ENCODE results near the gene TNFRSF17.
"Not testable (repeated sequence)": the region's sequence is repeated elsewhere in the genome, so short reads cannot be mapped to it uniquely, and the experiment has no call there.

The TNFRSF17 gene

DNA sequence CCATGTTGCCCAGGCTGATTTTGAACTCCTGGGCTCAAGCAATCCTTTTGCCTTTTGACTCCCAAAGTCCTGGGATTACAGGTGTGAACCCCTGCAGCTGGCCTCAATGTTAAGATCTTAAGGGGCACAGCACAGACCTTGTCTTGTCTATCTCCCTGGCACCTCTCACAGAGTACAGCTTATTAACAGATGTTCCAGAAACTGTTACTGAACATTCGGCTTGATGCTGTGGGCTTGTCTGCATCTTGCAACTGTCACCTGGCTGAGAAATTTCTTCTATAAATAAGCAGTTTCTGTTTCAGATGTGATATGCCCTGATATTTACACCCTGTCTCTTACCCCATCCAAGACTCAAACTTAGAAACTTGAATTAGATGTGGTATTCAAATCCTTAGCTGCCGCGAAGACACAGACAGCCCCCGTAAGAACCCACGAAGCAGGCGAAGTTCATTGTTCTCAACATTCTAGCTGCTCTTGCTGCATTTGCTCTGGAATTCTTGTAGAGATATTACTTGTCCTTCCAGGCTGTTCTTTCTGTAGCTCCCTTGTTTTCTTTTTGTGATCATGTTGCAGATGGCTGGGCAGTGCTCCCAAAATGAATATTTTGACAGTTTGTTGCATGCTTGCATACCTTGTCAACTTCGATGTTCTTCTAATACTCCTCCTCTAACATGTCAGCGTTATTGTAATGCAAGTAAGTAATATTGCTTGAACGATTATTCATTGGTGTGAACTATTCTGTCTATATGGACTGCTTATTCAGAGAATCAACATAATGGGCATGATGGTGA, at the start of gene TNFRSF17:
Gene TNFRSF17, plus strand, starts transcription at position 450 of the 791 bp plus-strand sequence. Its CDS starts 115 bp downstream, at position 565.
- no peak for DNase-seq (ENCODE audit: low read depth)

DNA sequence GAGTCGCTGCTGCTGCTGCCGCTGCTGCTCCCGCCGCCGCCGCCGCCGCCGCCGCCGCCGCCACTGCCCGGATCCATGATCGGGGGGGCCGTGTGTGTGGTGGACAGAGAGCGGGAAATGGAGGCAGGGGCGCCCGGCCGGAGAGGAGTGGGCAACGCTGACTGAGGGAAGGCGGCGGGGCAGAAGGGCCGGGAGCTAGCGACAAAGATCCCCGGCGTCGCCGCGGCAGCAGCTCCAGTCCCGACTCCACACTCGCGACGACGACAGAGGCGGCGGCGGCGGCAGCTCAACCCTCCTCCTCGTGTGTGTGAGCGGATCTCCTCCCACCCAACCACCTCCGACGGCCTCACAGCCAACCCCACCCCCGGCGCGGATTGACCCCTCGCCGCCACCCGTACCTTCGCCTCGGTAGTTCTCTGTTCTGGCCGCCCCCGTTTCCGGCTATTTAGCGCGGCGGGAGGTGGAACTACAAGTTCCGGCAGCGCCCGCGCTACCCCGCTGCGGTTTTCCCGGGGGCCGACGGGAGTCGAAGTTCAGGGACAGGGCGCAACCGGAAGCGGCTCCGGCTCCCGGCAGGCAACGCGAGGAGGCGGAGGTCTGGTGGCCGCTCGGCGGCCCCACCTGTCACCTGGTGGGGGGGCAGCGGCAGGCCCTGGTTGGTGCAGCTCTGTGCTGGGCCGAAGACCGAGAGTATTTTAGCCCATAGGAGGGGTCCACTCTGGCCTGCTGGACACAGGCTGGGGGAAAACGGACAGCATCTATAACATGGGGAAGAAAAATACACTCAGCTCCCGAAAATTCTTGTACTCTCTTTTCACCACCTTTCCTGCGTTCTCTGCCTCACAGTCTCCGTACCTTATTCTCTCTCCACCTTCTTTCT, 49.1 kb upstream of the TNFRSF17 start, which contains the start of gene GSPT1:
Gene GSPT1, minus strand, starts transcription at position 313 of the 880 bp plus-strand sequence. Its CDS starts 236 bp downstream, at position 77.
- DNase-seq (ENCODE audit: low read depth): peak; percentile 95

DNA sequence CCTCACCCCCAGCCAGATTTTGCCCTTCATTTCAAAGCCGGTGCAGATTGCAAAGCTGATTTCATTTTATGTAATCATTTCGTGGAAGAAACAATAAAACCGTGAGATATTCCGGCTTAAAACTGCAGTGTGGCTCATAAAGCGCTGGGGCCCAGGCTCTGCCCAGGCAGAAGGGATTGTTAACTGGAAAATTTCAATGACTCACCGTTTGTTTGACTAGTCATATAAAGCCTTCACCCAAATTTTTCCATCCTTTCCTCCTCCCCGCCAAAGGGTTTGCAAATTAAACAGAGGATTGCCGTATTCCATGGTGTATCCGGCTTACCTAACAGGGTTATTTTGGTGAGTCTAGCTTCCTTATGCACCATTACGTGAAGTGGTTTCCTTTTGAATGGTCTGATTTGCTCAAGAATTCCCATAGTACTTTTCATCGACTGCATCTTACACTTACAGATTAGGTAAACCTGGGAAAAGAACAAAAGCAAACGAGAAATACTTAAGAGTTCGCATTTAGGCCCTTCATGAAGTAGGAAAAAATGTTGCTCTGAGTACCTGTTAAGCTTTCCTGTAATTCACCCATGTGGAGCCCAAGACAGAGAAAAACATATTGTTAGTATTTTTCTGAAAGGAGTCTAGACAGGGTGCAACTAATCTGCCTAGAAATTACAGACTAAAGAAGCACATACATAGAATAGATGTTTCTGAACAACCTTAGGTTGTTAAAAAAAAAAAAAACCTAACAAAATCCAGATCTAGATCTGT, 48.3 kb upstream of the TNFRSF17 start:
- no peak for DNase-seq (ENCODE audit: low read depth)

DNA sequence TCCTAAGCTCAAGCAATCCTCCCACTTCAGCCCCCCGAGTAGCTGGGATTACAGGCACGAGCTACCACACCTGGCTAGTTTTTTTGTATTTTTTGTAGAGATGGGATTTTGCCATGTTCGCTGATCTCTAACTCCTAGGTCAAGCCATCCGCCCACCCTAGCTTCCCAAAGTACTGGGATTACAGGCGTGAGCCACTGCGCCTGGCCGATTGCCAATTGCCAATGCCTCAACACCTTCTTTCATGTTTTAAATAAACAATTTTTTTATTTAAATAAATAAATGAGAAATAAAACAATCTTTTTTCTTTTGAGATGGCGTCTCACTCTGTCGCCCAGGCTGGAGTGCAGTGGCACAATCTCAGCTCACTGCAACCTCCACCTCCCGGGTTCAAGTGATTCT, 41.0 kb upstream of the TNFRSF17 start:
- not testable (repeated sequence) for DNase-seq (ENCODE audit: low read depth)

DNA sequence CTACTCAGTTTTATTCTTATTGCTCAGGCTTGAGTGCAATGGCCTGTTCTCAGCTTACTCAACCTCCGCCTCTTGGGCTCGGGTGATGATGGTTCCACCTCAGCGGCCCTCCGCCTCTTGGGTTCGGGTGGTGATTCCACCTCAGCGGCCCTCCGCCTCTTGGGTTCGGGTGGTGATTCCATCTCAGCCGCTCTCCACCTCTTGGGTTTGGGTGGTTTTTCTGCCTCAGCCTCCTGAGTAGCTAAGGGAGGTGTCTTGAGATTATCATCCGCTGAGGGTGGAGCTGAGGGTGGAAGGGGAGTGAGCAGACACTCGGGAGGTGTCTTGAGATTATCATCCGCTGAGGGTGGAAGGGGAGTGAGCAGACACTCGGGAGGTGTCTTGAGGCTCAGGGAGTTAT, 37.7 kb upstream of the TNFRSF17 start:
- not testable (repeated sequence) for DNase-seq (ENCODE audit: low read depth)

DNA sequence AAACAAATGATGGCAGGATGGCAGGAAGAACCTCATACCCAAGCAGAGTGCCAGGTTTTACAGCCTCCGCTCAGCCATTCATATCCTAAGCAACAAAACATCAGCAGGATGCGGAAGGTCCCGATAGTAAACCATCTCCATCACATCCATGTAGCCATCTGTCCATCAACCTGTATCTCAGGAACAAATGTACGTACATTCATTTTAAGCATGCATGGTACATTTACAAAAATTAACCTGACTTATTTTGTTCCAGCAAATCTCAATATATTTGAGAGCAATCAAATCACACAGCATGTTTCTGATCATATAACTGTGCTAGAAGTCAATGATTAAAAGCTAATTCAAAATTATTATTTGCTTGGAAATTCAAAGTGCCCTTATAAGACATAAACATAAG, 23.1 kb upstream of the TNFRSF17 start, which contains the start of gene NPIPB2:
Gene NPIPB2, minus strand, starts transcription at position 101 of the 400 bp plus-strand sequence. Its CDS starts 0 bp downstream, at position 101.
- not testable (repeated sequence) for DNase-seq (ENCODE audit: low read depth)

DNA sequence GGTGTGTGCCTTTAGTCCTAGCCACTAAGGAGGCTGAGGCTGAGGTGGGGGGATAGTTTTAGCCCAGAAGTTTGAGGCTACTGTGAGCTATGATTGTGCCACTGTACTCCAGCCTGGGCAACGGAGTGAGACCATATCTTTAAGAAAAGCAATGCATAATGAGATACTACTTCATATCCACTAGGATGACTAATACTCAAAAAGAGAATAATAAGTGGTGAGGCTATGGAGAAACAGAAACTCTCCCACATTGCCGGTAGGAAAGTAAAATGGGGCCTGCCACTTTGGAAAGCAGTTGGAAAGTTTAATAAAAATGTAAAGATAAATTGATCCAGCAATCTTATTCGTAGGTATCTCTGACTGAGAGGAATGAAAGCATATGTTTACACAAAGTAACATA, 18.6 kb upstream of the TNFRSF17 start:
- DNase-seq (ENCODE audit: low read depth): no peak

DNA sequence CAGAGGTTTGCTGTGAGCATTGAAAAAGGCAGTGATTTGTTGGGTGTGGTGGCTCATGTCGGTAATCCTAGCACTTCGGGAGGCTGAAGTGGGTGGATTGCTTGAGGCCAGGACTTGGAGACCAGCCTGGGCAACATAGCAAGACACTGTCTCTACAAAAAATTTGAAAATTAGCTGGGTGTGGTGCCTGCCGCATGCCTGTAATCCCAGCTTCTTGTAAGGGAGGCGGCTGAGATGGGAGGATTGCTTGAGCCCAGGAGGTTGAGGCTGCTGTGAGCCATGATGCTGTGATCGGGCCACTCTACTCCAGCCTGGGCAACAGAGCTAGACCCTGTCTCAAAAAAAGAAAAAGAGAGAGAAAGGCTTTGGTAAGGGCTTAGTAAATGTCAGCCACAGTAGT, 16.2 kb upstream of the TNFRSF17 start:
- no peak for DNase-seq (ENCODE audit: low read depth)

DNA sequence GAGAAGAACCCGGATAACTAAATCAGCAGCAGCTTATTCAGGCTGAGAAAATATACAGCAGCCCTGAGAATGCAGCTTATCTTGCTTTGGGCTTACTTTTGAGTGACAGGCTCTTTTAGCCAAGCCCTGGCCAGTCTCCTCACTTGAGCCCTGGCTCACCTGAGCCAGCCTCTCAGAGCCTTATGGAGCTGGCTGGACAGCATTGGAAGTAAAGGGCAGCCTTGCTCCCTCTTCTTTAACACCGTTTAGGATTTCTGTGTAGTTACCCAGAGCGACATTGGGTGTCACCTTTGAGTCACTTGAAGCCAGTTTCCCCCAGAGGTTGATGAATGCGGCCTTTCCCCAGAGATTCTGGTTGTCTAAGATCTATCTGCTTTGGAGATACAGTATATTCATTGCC, 15.5 kb upstream of the TNFRSF17 start:
- DNase-seq (ENCODE audit: low read depth): no peak

DNA sequence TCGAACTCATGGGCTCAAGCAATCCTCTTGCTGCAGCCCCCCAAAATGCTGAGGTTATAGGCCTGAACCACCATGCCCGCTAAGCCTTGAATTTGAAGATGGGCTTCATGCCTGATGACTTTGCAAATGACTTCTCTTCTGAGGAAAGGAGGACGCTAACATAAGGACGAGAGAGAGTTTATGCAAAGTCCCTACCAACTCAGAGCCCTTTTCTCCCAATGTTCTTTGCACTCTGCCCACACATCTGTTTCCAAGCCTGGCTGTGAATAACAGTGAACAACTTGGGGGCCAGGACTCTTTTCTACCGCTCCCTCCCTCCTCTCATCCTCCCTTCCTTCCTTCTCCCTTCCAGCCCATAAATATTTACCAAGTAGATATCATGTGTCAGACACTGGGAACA, 14.6 kb upstream of the TNFRSF17 start:
- DNase-seq (ENCODE audit: low read depth): no peak

DNA sequence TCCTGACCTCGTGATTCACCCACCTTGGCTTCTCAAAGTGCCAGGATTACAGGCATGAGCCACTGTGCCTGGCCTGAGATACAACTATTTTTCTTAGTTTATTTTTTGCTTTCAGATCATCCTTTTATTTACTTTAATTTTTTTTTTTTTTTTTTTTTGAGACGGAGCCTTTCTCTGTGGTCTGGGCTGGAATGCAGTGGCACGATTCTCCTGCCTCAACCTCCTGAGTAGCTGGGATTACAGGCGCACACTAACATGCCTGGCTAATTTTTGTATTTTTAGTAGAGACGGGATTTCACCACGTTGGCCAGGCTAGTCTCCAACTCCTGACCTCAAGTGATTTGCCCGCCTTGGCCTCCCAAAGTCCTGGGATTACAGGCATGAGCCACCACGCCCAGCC, 11.4 kb upstream of the TNFRSF17 start:
- DNase-seq (ENCODE audit: low read depth): not testable (repeated sequence)

DNA sequence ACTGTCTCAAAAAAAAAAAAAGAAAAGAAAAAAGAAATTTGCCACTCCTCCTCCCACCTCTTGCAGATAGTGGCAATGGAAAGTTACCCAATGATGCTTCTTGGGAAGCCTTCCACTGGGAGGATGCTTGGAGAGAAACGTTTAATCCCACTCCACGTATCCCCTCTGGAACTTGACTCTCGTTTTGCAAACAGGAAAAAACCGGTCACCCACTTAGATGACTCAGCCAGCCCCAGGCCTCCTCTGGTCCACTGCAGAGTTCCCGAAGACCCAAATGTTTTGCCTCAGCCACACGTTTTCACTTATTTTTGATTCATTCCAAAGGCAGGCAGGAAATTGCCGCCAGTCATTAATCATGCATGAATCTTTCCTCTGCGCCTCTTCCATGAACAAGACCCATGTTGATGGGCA, 9.3 kb upstream of the TNFRSF17 start:
- DNase-seq (ENCODE audit: low read depth): no peak

DNA sequence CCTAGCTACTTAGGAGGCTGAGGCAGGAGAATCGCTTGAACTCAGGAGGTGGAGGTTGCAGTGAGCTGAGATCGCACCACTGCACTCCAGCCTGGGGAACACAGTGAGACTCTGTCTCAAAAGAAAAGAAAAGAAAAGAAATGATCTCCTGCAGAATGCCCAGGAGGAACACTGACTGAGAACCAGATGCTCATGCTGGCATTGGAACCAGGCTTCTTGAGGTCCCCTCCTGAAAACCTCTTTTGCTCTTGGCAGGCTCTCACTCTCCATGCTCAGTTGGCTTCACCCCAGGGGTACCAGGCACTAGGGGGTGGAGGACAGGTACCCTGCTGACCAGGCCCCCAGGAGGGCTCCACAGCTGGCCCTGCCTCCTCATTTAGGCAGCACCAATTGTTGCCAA, 8.5 kb upstream of the TNFRSF17 start:
- no peak for DNase-seq (ENCODE audit: low read depth)

DNA sequence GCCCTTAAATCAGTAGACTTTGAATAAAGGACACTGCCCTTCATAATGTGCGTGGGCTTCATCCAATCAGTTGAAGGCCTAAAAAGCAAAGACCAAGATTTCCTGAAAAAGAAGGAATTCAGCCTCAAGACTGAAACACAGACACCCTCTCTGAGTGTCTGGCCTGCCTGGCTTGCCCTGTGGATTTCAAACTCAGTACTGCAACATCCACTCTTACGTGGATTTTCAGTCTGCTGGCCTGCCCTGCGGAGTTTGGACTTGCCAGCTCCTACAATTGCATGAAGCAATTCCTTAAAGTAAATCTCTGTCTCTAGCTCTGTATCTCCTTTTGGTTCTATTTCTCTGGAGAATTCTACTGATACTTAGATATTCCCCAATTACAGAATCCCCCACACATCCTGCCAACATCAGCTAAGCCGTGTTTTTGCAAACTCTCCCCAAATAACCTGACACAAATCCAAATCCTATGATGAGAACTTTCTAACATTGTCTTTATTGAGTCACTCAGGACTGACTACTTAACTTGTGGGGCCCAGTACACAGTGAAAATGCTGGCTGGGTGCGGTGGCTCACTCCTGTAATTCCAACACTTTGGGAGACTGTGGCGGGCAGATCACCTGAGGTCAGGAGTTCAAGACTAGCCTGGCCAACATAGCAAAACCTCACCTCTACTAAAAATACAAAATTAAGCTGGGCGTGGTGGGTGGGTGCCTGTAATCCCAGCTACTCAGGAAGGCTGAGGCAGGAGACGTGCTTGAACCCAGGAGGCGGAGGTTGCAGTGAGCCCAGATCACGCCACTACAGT, 7.2 kb upstream of the TNFRSF17 start:
- no peak for DNase-seq (ENCODE audit: low read depth)

DNA sequence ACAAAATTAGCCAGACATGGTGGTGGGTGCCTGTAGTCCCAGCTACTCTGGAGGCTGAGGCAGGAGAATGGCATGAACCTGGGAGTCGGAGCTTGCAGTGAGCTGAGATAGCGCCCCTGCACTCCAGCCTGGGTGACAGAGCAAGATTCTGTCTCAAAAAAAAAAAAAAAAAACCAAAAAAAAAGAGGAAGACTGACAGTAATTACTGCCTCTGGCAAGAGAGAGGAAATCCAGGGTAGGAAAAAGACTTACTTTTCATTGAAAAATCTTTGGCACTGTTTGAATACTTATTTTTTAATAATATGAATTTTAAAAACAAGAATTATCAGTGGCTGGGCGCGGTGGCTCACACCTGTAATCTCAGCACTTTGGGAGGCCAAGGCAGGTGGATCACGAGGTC, 2.6 kb upstream of the TNFRSF17 start:
- not testable (repeated sequence) for DNase-seq (ENCODE audit: low read depth)

DNA sequence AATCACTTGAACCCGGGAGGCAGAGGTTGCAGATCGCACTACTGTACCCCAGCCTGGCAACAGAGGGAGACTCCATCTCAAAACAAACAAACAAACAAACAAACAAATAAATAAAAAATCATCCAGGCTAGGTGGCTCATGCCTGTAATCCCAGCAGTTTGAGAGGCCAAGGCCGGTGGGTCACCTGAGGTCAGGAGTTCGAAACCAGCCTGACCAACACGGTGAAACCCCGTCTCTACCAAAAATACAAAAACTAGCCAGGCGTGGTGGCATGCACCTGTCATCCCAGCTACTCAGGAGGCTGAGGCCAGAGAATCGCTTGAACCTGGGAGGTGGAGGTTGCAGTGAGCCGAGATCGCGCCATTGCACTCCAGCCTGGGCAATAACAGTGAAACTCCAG, 2.0 kb upstream of the TNFRSF17 start:
- DNase-seq (ENCODE audit: low read depth): not testable (repeated sequence)

DNA sequence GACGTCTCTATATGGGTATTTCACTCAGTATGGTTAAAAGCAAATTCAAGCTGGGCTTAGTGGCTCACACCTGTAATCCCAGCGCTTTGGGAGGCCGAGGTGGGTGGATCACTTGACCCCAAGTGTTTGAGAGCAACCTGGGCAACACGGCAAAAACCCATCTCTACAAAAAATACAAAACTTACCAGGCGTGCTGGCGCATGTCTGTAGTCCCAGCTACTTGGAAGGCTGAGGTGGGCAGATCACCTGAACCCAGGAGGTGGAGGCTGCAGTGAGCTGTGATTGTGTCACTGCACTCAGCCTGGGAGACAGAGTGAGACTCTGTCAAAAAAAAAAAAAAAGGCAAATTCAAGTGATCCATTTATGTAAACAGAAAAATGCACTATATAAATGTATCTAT, 1.3 kb upstream of the TNFRSF17 start:
- no peak for DNase-seq (ENCODE audit: low read depth)

DNA sequence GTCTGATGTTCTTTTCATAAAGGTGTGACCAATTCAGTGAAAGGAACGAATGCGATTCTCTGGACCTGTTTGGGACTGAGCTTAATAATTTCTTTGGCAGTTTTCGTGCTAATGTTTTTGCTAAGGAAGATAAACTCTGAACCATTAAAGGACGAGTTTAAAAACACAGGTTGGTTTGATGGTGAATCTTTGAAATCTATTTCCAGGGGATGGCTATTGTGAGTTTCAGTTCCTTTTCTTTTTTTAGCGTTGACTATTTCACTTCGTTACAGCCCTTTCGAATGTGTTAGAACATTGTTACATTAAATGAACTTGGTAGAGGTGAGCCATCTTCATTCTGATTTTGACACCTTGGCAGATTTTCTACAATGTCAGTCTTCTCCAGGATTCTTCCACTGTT, 1.2 kb downstream of the TNFRSF17 start:
- DNase-seq (ENCODE audit: low read depth): no peak

DNA sequence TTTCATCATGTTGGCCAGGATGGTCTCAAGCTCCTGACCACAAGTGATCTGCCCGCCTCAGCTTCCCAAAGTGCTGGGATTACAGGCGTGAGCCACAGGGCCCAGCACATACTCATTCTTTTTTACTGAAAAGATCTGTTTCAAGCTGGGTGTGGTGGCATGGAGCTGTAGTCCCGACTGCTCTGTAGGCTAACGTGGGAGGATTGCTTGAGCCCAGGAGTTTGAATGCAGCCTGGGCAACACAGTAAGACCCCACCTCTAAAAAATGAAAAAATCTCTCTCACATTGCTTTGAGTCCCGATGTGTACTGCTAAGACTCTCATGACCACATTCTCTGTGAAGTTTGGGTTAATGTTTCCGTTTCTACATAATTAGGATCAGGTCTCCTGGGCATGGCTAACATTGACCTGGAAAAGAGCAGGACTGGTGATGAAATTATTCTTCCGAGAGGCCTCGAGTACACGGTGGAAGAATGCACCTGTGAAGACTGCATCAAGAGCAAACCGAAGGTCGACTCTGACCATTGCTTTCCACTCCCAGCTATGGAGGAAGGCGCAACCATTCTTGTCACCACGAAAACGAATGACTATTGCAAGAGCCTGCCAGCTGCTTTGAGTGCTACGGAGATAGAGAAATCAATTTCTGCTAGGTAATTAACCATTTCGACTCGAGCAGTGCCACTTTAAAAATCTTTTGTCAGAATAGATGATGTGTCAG, 2.3 kb downstream of the TNFRSF17 start:
- no peak for DNase-seq (ENCODE audit: low read depth)

DNA sequence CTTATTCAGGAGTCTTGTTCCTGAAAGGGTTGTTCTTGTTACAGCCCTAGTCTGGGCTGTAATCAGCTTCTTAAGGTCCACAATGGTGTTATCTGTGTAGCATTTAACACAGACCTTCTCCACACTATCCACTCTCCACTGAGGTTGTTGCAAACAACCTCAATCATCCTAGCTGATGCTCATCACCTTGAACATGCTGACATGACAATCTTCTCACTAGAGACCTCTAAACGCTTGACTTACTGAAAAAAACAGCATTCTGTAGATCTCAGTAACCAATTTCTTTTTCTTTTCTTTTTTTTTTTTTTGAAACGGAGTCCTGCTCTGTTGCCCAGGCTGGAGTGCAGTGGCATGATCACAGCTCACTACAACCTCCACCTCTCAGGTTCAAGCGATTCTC, 3.6 kb downstream of the TNFRSF17 start:
- DNase-seq (ENCODE audit: low read depth): no peak

DNA sequence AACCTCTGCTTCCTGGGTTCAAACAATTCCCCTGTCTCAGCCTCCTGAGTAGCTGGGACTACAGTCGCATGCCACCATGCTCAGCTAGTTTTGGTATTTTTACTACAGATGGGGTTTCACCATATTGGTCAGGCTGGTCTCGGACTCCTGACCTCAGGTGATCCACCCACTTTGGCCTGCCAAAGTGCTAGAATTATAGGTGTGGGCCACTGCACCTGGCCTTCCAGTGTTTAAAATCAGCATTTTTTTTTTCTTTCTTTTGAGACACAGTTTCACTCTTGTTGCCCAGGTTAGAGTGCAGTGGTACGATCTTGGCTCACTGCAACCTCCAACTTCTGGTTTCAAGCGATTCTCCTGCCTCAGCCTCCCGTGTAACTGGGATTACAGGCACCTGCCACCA, 5.3 kb downstream of the TNFRSF17 start:
- DNase-seq (ENCODE audit: low read depth): not testable (repeated sequence)

Data from stimulated activated CD8-positive, alpha-beta memory T cell treated with anti-CD3 and anti-CD28 coated beads, Interleukin-15, amount 100 ng/mL, for 1 hour (primary cell).